Subcutaneous abdominal adipose tissue (tissue), 5 donors: Measurements from ENCODE around the gene COX6A2.

ENCODE experiments used
- H3K27ac ChIP-seq: one replicate; pipeline ENCODE4 v1.7.0; 2013; ENCODE audit warnings: low read depth, mild to moderate bottlenecking, inconsistent platforms, low read length, moderate library complexity
- H3K27me3 ChIP-seq, 5 donors: one replicate each; pipeline ENCODE4 v1.7.0; 2013; ENCODE audit warnings: low read length in 5 of 5, inconsistent platforms in 1 of 5; ENCODE audit not compliant: control insufficient read depth in 5 of 5, insufficient read depth in 4 of 5
- H3K36me3 ChIP-seq, 5 donors: one replicate each; pipeline ENCODE4 v1.7.0; 2013; ENCODE audit warnings: low read length in 5 of 5; ENCODE audit not compliant: control insufficient read depth in 5 of 5, insufficient read depth in 5 of 5
- H3K4me1 ChIP-seq, 5 donors: one replicate each; pipeline ENCODE4 v1.7.0; 2013; ENCODE audit warnings: low read length in 5 of 5, mild to moderate bottlenecking in 3 of 5, moderate library complexity in 1 of 5; ENCODE audit not compliant: control insufficient read depth in 5 of 5, insufficient read depth in 5 of 5
- H3K4me3 ChIP-seq, 5 donors: one replicate each; pipeline ENCODE4 v1.7.0; 2013; ENCODE audit warnings: low read length in 5 of 5, low read depth in 1 of 5
- H3K9ac ChIP-seq, 5 donors: one replicate each; pipeline ENCODE4 v1.7.0; 2013; ENCODE audit warnings: low read length in 5 of 5, mild to moderate bottlenecking in 4 of 5, moderate library complexity in 3 of 5
- H3K9me3 ChIP-seq, 5 donors: one replicate each; pipeline ENCODE4 v1.7.0; 2013; ENCODE audit warnings: low read length in 5 of 5; ENCODE audit not compliant: control insufficient read depth in 5 of 5
- donor health status: healthy.
- donor health status: healthy.
- donor health status: healthy.
- donor health status: healthy.
- donor health status: healthy.

Gene COX6A2

DNA sequence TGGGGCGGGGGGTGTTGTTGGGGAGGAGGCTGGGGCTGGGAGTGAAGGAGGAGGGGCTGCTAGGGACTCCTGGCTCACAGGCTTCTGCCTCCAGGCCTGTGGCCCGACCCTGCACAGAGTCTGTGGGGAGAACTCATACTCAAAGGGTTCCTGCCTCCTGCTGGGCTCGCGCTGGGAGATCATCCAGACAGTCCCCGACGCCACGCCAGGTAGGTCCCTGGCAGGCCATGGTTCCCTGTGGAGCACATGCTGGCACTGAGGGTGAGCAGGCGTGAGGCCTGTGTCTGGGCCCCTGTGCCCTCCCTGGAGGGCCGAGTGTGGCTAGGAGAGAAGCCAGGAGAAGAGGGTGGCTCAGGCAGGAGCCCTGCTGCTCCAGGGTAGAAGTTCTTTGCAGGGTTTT is 30.5 kb downstream of the COX6A2 start:
- peaks cover 0 to 18% (median 0%) of the 10 kb centered on the region in 5 donors for H3K4me1 ChIP-seq
- H3K27ac ChIP-seq, result no peak overlapping the region
- peaks cover 0 to 9% (median 5%) of the 10 kb centered on the region in 5 donors for H3K27me3 ChIP-seq
- H3K4me3 ChIP-seq, result no peak overlapping the region
- no peak overlapping the region for H3K9ac ChIP-seq
- peaks cover 0 to 14% (median 9%) of the 10 kb centered on the region in 5 donors for H3K9me3 ChIP-seq
- H3K36me3 ChIP-seq, result no peaks in the 10 kb centered on the region

DNA sequence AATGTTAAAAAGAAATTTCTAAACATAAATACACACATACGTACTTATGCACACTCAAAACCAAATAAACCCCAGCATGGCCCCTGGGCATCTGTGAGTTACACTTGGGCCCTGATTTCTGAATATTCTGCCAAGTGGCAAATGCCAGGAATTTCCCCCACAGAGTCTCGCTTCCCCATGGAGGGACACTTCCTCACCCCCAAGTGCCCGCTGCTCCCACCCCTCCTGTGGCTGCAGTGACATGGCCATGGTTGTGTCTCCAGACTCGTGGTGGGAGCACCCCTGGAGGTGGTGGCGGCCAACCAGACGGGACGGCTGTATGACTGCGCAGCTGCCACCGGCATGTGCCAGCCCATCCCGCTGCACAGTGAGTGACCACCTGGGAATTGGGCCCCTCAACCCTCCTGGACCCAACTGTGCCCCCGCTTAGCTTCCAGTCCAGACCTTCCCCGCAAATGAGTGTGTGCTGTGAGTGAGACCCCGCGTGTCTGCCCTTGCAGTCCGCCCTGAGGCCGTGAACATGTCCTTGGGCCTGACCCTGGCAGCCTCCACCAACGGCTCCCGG is 31.0 kb downstream of the COX6A2 start:
- Histone ChIP-seq H3K4me1 (peaks cover 0 to 18% (median 0%) of the 10 kb centered on the region in 5 donors), H3K9ac (no peak overlapping the region), H3K9me3 (peaks cover 0 to 14% (median 9%) of the 10 kb centered on the region in 5 donors), H3K36me3 (no peaks in the 10 kb centered on the region), H3K27me3 (peaks cover 0 to 9% (median 5%) of the 10 kb centered on the region in 5 donors), H3K4me3 (no peak overlapping the region), H3K27ac (no peak overlapping the region)

DNA sequence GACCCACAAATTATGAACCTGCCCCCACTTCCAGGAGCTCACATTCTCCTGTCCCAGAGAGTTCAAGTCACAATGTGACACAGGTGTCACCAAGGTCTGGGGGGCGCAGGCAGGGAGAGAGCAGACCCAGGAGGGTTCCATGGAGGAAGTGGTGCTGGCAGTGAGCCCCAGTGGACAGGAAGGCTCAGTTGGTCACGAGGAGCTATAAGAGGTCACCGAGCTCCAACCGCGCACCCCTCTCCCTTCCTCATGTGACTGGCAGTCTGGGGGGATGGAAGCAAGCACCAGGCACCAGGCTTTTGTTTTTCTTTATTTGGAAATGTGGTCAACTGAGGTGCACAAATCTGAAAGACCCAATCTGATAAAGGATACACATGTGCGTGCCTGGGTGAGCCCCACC is 32.5 kb downstream of the COX6A2 start:
- H3K36me3 ChIP-seq, result no peaks in the 10 kb centered on the region
- no peak overlapping the region for H3K4me3 ChIP-seq
- H3K27me3 ChIP-seq, result peaks cover 0 to 9% (median 5%) of the 10 kb centered on the region in 5 donors
- no peak overlapping the region for H3K27ac ChIP-seq
- peaks cover 0 to 14% (median 9%) of the 10 kb centered on the region in 5 donors for H3K9me3 ChIP-seq
- H3K4me1 ChIP-seq, result peaks cover 0 to 18% (median 0%) of the 10 kb centered on the region in 5 donors
- H3K9ac ChIP-seq, result no peak overlapping the region

DNA sequence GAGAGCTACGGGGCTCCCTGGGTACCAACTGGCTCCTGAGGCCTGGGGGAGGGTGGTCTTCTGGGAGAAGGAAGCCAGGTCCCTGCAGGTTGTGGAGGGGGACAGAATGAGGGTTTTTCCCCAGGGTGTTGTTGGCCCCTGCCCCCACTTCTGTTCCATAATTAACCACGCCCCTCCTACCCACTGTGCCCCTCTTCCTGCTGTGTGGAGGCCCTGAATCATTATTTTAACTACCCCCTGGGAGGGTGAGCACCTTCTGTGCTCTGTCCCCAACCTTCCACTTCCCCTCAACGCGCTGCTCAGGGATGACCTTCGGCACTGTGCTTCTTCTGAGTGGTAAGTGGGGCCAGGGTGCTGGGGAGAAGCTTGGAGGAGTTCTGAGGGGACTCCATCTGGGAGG is 35.1 kb downstream of the COX6A2 start, which contains the start of gene ITGAD:
TSS of gene ITGAD (plus strand) at position 280 of the 400 bp plus-strand sequence. CDS start at position 306, 26 bp downstream.
- H3K4me1 ChIP-seq, result peaks cover 0 to 18% (median 0%) of the 10 kb centered on the region in 5 donors
- H3K27ac ChIP-seq, result no peak within 1 kb of the TSS
- H3K36me3 ChIP-seq, result no peaks in the 10 kb centered on the region
- H3K27me3 ChIP-seq, result peaks cover 0 to 9% (median 5%) of the 10 kb centered on the region in 5 donors
- H3K4me3 ChIP-seq, result no peak within 1 kb of the TSS
- no peak within 1 kb of the TSS for H3K9ac ChIP-seq
- no peaks in the 10 kb centered on the region for H3K9me3 ChIP-seq

DNA sequence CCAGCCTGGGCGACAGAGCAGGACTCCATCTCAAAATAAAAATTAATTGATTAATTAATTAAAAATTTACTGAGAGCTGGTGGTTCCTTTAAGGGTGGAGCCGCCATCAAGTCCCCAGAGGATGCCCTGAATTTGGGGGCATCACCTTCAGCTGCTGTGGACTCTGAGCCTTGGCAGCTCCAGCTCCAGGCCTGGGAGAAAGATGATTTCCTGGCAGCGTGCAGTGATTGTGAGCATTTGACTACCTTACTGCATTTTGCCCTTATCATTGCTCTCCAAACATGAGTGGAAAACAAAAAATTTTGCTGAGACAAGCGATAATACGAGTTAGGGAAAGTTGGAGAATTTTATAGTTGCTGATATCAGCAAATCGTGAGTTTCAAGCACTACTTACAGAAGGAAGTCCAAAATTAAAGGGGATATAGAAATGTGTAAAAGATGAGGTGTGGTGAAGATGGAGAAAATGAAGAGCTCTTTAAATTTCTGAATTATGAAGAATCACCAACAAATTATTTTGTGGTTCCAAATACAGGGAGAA is 37.6 kb downstream of the COX6A2 start:
- Histone ChIP-seq H3K36me3 (no peaks in the 10 kb centered on the region), H3K4me3 (no peak overlapping the region), H3K27ac (no peak overlapping the region), H3K4me1 (peaks cover 0 to 4% (median 0%) of the 10 kb centered on the region in 5 donors), H3K9me3 (no peaks in the 10 kb centered on the region), H3K9ac (no peak overlapping the region), H3K27me3 (peaks cover 0 to 13% (median 5%) of the 10 kb centered on the region in 5 donors)

DNA sequence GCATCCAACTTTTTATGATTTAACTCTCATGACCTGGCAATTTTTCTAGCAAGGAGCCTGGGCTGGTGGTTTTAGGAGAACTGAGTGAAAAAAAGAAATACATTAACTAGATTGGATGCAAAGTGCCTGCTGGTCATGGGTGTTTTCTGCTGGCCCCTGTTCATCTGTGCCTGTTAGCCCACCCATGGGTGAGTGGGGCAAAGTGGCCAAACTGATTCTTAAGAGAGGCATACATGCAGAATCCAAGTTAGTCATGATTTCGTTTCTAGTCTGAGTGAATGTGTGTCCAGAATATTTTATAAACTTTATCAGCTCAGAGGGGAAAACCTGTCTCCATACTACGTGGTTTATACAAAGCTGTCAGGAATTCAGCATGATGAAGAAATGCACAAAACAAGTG is 39.6 kb downstream of the COX6A2 start:
- Histone ChIP-seq H3K4me1 (no peaks in the 10 kb centered on the region), H3K9me3 (peaks cover 0 to 4% (median 0%) of the 10 kb centered on the region in 5 donors), H3K36me3 (no peaks in the 10 kb centered on the region), H3K4me3 (no peak overlapping the region), H3K27me3 (peaks cover 0 to 9% (median 5%) of the 10 kb centered on the region in 5 donors), H3K9ac (no peak overlapping the region), H3K27ac (no peak overlapping the region)

DNA sequence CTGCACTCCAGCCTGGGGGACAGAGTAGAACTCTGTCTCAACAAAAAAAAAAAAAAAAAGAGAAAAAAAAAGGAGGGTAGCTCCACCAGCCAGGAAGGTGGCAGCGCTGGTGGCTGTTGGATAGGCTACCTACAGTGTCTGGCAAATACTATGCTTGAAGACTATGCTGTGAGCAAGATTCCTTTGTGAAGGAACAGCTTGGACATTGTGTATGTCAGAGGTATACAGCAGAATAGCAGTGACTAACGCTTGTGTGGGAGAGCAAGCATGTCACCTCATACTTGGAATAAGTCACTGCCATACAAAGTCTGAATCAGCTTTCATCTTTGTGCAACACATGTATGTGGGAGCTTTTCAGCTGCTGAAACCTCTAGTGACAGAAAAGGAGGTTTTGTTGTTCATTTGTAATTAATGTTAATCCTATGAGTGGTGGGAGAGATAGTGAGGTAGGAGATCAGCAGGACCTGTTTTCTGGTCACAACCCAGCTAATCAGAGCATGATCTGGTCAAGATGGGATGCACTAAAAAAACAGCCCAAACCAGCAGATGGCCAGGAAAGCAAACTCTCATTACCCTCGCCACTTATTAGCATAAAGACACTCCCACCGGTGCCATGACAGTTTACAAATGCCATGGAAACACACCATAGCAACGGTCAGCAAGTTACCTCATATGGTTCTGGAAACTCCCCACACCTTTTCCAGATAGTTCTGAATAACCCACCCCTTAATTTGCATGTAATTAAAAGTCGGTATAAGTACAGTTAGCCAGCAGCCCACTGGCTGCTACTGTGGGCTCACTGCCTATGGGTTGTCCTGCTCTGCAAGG is 41.8 kb downstream of the COX6A2 start:
- H3K4me1 ChIP-seq, result no peaks in the 10 kb centered on the region
- peaks cover 0 to 5% (median 3%) of the 10 kb centered on the region in 5 donors for H3K27me3 ChIP-seq
- H3K9me3 ChIP-seq, result peaks cover 0 to 4% (median 0%) of the 10 kb centered on the region in 5 donors
- no peak overlapping the region for H3K4me3 ChIP-seq
- no peaks in the 10 kb centered on the region for H3K36me3 ChIP-seq
- no peak overlapping the region for H3K27ac ChIP-seq
- no peak overlapping the region for H3K9ac ChIP-seq

DNA sequence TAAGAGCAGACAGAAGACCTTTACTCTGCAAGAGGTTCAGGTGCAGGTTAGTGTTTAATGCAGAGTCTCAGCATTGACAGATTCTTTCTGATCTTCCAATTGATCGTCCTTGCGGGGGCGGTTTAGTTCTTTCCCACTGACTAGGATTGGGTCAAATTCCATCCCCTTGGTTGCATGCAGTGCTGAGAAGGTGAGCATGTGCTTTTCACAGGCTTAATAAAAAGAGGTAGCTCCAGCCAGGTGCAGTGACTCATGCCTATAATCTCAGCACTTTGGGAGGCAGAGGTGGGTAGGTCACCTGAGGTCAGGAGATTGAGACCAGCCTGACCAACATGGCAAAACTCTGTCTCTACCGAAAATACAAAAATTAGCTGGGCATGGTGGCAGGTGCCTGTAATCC is 42.5 kb downstream of the COX6A2 start:
- H3K27ac ChIP-seq, result no peak overlapping the region
- H3K27me3 ChIP-seq, result peaks cover 0 to 7% (median 3%) of the 10 kb centered on the region in 5 donors
- H3K4me1 ChIP-seq, result no peaks in the 10 kb centered on the region

DNA sequence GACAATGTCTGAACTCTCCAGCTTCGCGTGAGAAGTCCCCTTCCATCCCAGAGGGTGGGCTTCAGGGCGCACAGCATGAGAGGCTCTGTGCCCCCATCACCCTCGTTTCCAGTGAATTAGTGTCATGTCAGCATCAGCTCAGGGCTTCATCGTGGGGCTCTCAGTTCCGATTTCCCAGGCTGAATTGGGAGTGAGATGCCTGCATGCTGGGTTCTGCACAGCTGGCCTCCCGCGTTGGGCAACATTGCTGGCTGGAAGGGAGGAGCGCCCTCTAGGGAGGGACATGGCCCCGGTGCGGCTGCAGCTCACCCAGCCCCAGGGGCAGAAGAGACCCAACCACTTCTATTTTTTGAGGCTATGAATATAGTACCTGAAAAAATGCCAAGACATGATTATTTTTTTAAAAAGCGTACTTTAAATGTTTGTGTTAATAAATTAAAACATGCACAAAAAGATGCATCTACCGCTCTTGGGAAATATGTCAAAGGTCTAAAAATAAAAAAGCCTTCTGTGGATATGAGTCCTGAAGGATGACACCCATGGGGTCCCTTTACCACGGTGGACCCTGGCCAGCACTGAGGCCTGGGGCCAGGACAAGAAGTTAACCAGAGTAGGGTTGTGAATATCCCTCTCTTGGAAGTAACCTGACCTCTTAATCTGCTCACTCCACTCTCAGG is 45.5 kb downstream of the COX6A2 start:
- peaks cover 0 to 11% (median 4%) of the 10 kb centered on the region in 5 donors for H3K27me3 ChIP-seq
- H3K27ac ChIP-seq, result no peak overlapping the region
- no peak overlapping the region for H3K9ac ChIP-seq
- H3K4me1 ChIP-seq, result no peaks in the 10 kb centered on the region
- no peak overlapping the region for H3K4me3 ChIP-seq
- peaks cover 0 to 4% (median 0%) of the 10 kb centered on the region in 5 donors for H3K9me3 ChIP-seq
- H3K36me3 ChIP-seq, result peaks cover 0 to 4% (median 0%) of the 10 kb centered on the region in 5 donors

More for the DNA sequence above, 42.5 kb downstream of the COX6A2 start:
- no peak overlapping the region for H3K9ac ChIP-seq
- H3K9me3 ChIP-seq, result peaks cover 0 to 4% (median 0%) of the 10 kb centered on the region in 5 donors
- no peaks in the 10 kb centered on the region for H3K36me3 ChIP-seq
- H3K4me3 ChIP-seq, result no peak overlapping the region
